RPMI8226 (cell line): ENCODE results near the gene COL23A1.
"Not testable (repeated sequence)": the region's sequence is repeated elsewhere in the genome, so short reads cannot be mapped to it uniquely, and the experiment has no call there.

Source experiments
- DNase-seq: peaks from one replicate; pipeline ENCODE4 v3.0.0-alpha.2; 2015

The COL23A1 gene

GRCh38 chr5:178371362-178372111 lies 218.7 kb downstream of the COL23A1 start:
- no peak for DNase-seq

- no peak for DNase-seq
Observed at GRCh38 chr5:178370102-178370501, 220.1 kb downstream of the COL23A1 start.

GRCh38 chr5:178369469-178369868 lies 220.7 kb downstream of the COL23A1 start:
- DNase-seq, result not testable (repeated sequence)

- DNase-seq, result no peak
Observed at GRCh38 chr5:178368716-178369300, 221.4 kb downstream of the COL23A1 start.

GRCh38 chr5:178368274-178368673 lies 221.9 kb downstream of the COL23A1 start:
- no peak for DNase-seq

GRCh38 chr5:178367736-178368120 lies 222.5 kb downstream of the COL23A1 start:
- DNase-seq, result no peak

GRCh38 chr5:178366998-178367735 lies 223.0 kb downstream of the COL23A1 start:
- DNase-seq, result no peak

- no peak for DNase-seq
Observed at GRCh38 chr5:178365501-178366440, 224.4 kb downstream of the COL23A1 start.

GRCh38 chr5:178364326-178364675 lies 225.9 kb downstream of the COL23A1 start:
- DNase-seq, result no peak

GRCh38 chr5:178363501-178364325 lies 226.5 kb downstream of the COL23A1 start:
- DNase-seq, result no peak

GRCh38 chr5:178361657-178362445 lies 228.3 kb downstream of the COL23A1 start:
- DNase-seq, result no peak

- DNase-seq, result no peak
Observed at GRCh38 chr5:178360926-178361235, 229.3 kb downstream of the COL23A1 start.

- no peak for DNase-seq
Observed at GRCh38 chr5:178360222-178360925, 229.8 kb downstream of the COL23A1 start.

- DNase-seq, result no peak
Observed at GRCh38 chr5:178359738-178360137, 230.5 kb downstream of the COL23A1 start.

GRCh38 chr5:178357678-178358077 lies 232.5 kb downstream of the COL23A1 start:
- DNase-seq, result no peak

- no peak for DNase-seq
Observed at GRCh38 chr5:178357121-178357521, 233.1 kb downstream of the COL23A1 start.

GRCh38 chr5:178356431-178356872 lies 233.7 kb downstream of the COL23A1 start:
- DNase-seq, result no peak

GRCh38 chr5:178355671-178356070 lies 234.5 kb downstream of the COL23A1 start:
- DNase-seq, result no peak

GRCh38 chr5:178353461-178353860 lies 236.7 kb downstream of the COL23A1 start:
- no peak for DNase-seq

GRCh38 chr5:178352035-178352349 lies 238.2 kb downstream of the COL23A1 start:
- no peak for DNase-seq
